NCI-H146 (cell line): ENCODE measurements around the gene MAN1B1.
A peak's percentile ranks its signal among the peaks of the same experiment; 100 is the strongest.

ENCODE experiments used
- DNase-seq: peaks from one replicate; lab custom pipeline; 2025; lab: John Stamatoyannopoulos, UW

MAN1B1 gene

DNA sequence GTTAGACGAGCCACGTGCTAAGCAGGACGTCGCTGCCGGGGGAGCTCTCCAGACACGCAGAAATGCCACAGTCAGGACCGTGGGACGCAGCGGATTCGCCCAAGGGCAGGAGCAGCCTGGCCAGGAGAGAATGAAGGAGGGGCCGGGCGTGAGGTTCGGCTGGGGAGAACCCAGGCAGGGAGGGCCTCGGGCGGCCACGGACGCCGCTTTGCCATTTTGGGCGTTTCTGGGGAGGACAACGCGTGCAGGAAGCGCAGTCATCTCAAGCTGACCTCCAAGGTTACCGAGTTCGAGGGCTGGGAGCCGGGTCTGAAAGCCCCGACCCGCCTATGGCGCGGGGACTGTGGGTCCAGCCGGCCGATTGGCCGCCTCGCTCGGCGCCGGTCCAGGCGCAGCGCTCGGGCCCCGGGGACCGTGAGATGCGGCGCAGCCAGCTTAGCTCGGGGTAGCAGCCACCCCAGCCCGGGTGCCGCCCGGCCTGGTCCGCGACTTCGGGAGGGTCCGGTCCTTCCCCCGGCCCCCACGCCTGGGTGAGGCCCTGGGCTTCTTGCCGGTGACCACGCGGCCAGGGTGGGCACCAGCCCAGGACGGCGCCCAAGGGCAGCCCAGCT lies 760 bp upstream of the MAN1B1 start:
- DNase-seq: peak; percentile 38

DNA sequence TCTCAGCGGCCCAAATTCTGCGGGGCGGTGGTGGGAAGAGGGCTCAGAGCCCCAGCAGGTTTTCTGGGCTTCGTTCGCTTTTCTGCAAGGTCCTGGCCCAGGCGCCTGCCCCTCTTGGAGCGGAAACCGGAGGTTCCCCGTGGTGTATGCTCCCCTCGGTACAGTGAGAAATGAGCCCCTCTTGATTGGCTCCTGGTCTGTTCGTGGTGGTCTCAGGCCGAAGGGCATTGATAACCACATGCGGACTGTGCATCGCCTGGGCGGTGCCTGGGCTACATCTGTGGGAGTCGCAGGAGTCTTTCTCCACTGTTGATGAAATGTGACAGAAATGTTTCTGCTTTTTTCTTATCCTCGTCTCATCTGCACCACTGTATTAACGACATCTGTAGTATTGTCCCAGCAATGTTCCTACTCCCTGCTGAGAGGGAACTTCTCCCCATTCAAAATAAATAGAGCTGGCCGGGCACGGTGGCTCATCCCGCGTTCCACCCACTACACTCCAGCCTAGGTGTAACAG lies 682 bp downstream of the MAN1B1 start:
- no peak for DNase-seq

GRCh38 chr9:137088121-137088520 lies 1.3 kb downstream of the MAN1B1 start:
- no peak for DNase-seq

DNA sequence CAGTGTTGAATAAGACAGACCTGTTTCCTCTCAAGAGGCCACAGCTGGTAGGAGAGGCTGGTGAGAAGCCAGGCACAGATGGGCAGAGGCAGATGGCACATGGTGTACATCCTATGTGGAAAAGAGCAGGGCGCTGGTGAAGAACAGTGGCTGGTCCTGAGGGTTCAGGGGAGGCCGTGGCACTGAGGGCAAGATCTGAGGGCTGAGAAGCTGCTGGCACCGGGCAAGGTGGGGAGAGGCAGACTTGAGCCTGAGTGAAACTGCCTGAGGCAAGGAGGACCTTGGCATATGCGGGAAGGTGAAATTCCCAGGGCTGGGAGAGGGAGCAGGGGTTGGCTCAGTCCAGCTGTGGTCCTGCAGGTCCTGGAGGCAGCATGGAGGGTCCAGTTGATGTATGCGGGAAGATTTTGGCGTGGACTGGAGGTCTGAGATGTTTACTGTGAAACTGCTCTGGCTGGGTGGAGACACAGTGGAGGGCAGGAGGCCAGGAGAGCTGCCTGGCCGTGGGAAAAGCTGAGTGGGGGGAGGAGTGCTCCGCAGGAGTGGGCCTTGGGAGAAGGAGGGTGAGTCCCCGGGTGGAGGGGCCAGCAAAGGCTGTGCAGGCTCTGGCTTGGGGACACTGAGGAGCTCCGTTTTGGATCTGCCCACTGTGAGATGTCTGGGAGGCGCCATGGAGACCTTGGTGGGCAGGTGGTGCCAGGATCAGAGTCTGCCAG lies 2.6 kb downstream of the MAN1B1 start:
- DNase-seq: no peak

GRCh38 chr9:137095664-137096517 lies 9.1 kb downstream of the MAN1B1 start:
- DNase-seq: no peak

DNA sequence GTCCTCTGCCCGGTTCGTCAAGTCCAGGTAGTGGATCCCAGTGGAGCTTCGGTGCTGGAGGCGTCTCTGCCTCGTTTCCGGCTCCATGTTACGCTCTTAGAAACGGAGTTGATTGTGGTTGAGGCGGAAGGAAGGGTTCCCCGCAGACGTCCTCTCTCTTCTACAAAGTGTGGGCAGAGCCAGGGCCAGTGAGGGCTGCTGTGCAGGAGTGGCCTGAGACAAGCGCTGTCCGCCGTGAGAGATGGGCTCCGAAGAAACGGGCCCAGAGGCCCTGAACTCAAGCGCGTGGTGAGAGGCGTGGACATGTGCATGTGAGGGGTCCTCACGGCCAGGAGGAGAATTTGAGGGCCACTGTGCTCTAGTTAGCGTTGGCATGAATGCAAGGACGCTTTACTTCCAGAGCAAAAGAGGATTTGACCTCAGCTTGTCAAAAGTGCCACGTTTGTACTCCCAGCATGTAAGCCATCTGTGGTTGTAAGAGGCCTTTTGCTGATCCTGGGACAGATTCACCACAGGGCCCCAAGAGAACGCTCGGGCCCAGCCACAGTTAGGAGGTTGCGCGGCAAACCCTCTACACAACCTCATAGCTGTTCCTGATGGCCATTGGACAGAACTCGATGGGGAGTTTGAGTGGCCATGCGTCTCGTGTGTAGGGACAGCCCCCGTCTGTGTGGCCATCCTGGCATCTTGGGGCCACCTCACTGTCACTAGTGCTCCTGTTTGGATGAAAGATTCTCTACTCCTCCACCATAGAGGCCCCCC lies 10.2 kb downstream of the MAN1B1 start:
- DNase-seq: no peak

GRCh38 chr9:137097761-137098462 lies 11.1 kb downstream of the MAN1B1 start:
- DNase-seq: no peak

DNA sequence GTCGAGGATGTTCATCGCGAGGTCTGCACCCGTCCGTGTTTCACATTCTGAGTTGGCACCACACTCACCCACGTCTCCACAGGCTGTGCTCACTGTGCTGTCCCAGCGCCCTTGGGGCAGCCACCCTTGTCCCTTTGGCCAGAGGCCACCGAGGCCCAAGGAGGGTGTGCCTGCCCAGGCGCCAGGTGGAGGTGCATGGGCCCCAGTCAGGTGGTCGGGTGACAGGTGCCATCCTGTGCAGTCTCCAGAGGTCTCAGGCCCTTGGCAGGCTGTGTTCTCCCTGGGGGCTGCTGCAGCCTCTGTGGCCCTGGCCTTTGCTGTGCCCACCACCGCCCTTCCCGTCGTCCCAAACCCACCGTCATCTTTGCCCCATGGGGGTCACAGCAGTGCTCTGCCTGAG lies 12.4 kb downstream of the MAN1B1 start:
- DNase-seq: no peak

- no peak for DNase-seq
These were observed 16.6 kb downstream of the MAN1B1 start for GRCh38 chr9:137103206-137103999.

GRCh38 chr9:137105814-137106661 lies 19.3 kb downstream of the MAN1B1 start:
- no peak for DNase-seq

DNA sequence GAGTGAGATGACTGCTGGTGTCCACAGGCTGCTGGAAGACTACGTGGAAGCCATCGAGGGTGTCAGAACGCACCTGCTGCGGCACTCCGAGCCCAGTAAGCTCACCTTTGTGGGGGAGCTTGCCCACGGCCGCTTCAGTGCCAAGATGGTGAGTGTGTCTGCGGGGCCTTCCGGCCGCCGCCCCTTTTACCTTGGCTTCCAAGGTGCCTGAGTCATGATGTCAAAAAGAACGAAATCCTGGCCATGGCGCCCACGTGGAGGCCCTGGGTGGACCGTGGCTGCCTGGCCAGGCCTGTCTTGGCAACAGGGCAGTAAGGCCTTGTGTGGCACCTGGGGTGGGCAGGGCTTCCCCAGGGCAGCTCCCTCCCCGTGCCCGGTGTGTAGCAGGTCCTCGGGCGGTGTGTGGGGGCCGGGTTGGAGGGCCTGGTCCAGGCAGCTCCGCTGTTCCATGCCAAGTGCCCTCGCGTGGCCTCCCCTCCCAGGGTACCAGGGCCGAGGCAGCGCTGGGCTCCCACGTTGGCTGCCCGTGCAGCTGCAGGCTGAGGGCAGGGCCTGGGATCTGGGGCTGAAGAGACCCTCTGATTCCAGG lies 20.0 kb downstream of the MAN1B1 start:
- no peak for DNase-seq

GRCh38 chr9:137107312-137107921 lies 20.6 kb downstream of the MAN1B1 start:
- DNase-seq: no peak

DNA sequence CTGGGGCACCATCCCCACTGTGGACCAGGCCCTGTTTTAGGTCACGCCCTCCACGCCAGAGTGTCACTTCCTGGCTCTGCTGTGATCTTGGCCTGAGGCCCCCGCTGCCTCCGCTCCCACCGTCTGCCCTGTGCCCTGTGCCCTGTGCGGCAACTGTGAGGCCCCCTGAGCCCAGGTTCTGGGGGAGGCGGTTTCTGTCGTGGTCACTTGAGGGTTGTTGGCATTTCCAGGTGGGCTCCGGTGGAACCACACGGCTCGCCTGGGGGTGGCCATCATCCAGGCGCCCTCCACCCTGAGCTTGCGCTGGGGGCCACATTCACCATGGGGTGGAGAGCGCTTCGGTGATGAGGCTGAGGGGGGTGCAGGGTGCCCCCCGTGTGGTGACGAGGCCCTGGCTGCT lies 21.2 kb downstream of the MAN1B1 start:
- DNase-seq: no peak

- DNase-seq: no peak
These were observed 21.9 kb downstream of the MAN1B1 start for GRCh38 chr9:137108608-137109249.

DNA sequence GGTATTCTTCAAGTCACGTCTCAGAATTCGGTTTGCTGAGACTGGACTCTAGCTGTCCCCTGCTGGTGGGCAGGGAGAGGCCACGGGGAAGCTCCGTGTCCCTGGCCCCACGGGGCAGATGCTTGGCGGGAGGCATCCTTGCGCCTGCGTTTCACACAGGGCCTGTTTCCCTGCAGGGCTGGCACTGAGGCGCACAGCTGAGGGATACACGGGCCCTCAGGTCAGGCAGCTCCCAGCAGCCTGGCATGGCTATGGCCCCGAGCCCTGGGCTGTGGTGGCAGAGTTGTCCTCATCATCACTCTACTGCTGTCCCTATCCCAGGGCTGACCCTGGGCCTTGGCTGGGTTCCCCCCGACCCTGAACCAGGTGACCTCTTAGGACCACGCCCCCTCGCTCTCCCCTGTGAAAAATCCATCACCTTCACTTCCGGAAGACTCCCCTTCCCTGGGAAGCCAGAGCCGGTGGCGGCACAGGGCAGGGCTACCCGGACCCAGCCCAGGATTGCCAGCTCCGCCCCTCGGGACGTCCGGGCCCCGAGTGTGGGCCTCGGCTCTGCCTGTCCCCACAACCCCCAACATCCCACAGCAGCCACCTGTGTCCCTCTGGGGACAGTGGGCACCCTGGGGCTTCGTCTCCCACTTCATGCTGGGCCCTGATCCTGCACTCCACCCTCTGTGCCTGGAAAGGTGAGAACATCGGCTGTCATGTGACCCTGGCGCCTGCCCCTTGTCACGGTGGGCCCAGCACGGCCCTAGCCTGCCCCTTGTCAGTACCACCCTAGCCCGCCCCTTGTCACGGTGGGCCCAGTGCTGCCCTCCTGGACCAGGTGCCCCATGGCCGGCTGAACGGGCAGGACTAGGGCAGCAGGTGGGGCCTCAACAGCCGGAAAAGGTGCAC lies 22.7 kb downstream of the MAN1B1 start:
- no peak for DNase-seq

- DNase-seq: no peak
These were observed 23.5 kb downstream of the MAN1B1 start for GRCh38 chr9:137110147-137110910.
